Gastroesophageal sphincter (tissue), 3 donors: ENCODE measurements around the gene NUCB1.

Experiments used
- POLR2A ChIP-seq, 2 donors: fragments of 450-650 bp; IDR thresholded peaks; one replicate each; pipeline ENCODE4 v1.6.1; 2017; ENCODE audit warnings: antibody characterized with exemption in 2 of 2, mild to moderate bottlenecking in 2 of 2, moderate library complexity in 1 of 2
- POLR2AphosphoS5 ChIP-seq: sonication (generic); formaldehyde crosslinking; IDR thresholded peaks from one replicate; pipeline ENCODE4 v1.6.1; 2017; ENCODE audit warnings: antibody characterized with exemption
- TF ChIP-seq, protein P1 (sequence below), 4 experiments: fragments of 200-600 bp in 2 of 4; fragments of 450-650 bp in 2 of 4; sonication (generic) in 1 of 4; IDR thresholded peaks; one replicate each; pipeline ENCODE4 v1.5.1; 2017 to 2019; ENCODE audit warnings: antibody characterized with exemption in 4 of 4, mild to moderate bottlenecking in 2 of 4, moderate library complexity in 2 of 4

DNA sequence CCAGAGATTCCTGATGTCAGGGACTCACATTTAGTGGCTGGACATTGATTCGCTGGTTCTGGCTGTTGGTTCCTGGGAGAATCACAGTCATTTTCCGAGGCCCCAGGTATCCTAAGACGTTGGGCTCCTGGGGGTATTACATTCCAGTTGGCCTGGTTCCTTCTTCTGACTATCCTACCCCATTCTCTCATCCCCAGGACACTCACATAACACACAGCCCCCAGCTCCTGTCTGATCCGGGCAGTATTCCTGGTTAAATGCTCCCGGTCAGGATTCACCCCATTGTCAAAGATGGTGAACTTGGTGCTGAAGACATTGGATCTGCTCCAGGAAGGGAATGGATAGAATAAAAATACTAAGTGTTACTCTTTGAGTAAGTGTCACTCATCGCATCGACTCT is 16.4 kb upstream of the NUCB1 start:
- TF ChIP-seq, protein P1, sequence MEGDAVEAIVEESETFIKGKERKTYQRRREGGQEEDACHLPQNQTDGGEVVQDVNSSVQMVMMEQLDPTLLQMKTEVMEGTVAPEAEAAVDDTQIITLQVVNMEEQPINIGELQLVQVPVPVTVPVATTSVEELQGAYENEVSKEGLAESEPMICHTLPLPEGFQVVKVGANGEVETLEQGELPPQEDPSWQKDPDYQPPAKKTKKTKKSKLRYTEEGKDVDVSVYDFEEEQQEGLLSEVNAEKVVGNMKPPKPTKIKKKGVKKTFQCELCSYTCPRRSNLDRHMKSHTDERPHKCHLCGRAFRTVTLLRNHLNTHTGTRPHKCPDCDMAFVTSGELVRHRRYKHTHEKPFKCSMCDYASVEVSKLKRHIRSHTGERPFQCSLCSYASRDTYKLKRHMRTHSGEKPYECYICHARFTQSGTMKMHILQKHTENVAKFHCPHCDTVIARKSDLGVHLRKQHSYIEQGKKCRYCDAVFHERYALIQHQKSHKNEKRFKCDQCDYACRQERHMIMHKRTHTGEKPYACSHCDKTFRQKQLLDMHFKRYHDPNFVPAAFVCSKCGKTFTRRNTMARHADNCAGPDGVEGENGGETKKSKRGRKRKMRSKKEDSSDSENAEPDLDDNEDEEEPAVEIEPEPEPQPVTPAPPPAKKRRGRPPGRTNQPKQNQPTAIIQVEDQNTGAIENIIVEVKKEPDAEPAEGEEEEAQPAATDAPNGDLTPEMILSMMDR (IDR thresholded peaks at IDR 0.05) = no peak
- TF ChIP-seq POLR2A (IDR thresholded peaks at IDR 0.05) (no peak), POLR2AphosphoS5 (no peak)
